Dendritic cell treated with granulocyte-macrophage colony-stimulating factor and Interleukin-4, amounts not matched to agents 40 ng/mL and 50 ng/mL, for 4 days (primary cell): ENCODE results near the gene RUVBL2.
"Not testable (repeated sequence)": the region's sequence is repeated elsewhere in the genome, so short reads cannot be mapped to it uniquely, and the experiment has no call there.

Source experiments
- H3K27ac Mint-ChIP-seq: one replicate; pipeline ENCODE4 v1.8.0; 2022; ENCODE audit warnings: mild to moderate bottlenecking, mixed read lengths
- H3K27me3 Mint-ChIP-seq: one replicate; pipeline ENCODE4 v1.8.0; 2022; ENCODE audit warnings: mild to moderate bottlenecking, mixed read lengths
- H3K36me3 Mint-ChIP-seq: one replicate; pipeline ENCODE4 v1.8.0; 2022; ENCODE audit warnings: low read depth, mixed read lengths
- H3K4me1 Mint-ChIP-seq: one replicate; pipeline ENCODE4 v1.8.0; 2022; ENCODE audit warnings: low read depth, mixed read lengths
- H3K4me3 Mint-ChIP-seq: one replicate; pipeline ENCODE4 v1.8.0; 2022; ENCODE audit warnings: mild to moderate bottlenecking, moderate library complexity, mixed read lengths
- H3K9me3 Mint-ChIP-seq: one replicate; pipeline ENCODE4 v1.8.0; 2022; ENCODE audit warnings: mixed read lengths
- intact Hi-C: fragments of 100-400 bp; cut with micrococcal nuclease; formaldehyde crosslinking; loops from one replicate; pipeline ENCODE4 v1.15.0; 2022

The RUVBL2 gene

GRCh38 chr19:49009828-49010227, 16.1 kb downstream of the RUVBL2 start:
- intact Hi-C loops = no loop called here
- peaks cover 99% of the 10 kb centered on the region for H3K36me3 Mint-ChIP-seq

GRCh38 chr19:49010453-49010852, 16.8 kb downstream of the RUVBL2 start:
- Mint-ChIP-seq H3K9me3 (no peaks in the 10 kb centered on the region), H3K4me1 (no peaks in the 10 kb centered on the region), H3K27ac (no peak overlapping the region), H3K4me3 (no peak overlapping the region), H3K36me3 (peaks cover 99% of the 10 kb centered on the region), H3K27me3 (no peaks in the 10 kb centered on the region)
- intact Hi-C loops = no loop called here

More at GRCh38 chr19:49009828-49010227, 16.1 kb downstream of the RUVBL2 start:
- Mint-ChIP-seq H3K27ac (no peak overlapping the region), H3K4me1 (no peaks in the 10 kb centered on the region), H3K4me3 (no peak overlapping the region), H3K27me3 (no peaks in the 10 kb centered on the region), H3K9me3 (no peaks in the 10 kb centered on the region)

GRCh38 chr19:49011194-49011593, 17.5 kb downstream of the RUVBL2 start:
- H3K9me3 Mint-ChIP-seq = no peaks in the 10 kb centered on the region
- intact Hi-C loops = no loop called here
- H3K27me3 Mint-ChIP-seq = no peaks in the 10 kb centered on the region
- peaks cover 99% of the 10 kb centered on the region for H3K36me3 Mint-ChIP-seq
- no peak overlapping the region for H3K4me3 Mint-ChIP-seq
- no peak overlapping the region for H3K27ac Mint-ChIP-seq
- H3K4me1 Mint-ChIP-seq = no peaks in the 10 kb centered on the region

- peaks cover 10% of the 10 kb centered on the region for H3K4me1 Mint-ChIP-seq
- H3K36me3 Mint-ChIP-seq = peaks cover 77% of the 10 kb centered on the region
- peaks cover 23% of the 10 kb centered on the region for H3K27me3 Mint-ChIP-seq
- H3K27ac Mint-ChIP-seq = no peak overlapping the region
- no peaks in the 10 kb centered on the region for H3K9me3 Mint-ChIP-seq
- no peak overlapping the region for H3K4me3 Mint-ChIP-seq
- intact Hi-C loops = no loop called here
Measured at GRCh38 chr19:49014123-49014869, 20.6 kb downstream of the RUVBL2 start.

- Mint-ChIP-seq H3K36me3 (peaks cover 71% of the 10 kb centered on the region), H3K27ac (no peak overlapping the region), H3K9me3 (no peaks in the 10 kb centered on the region), H3K27me3 (peaks cover 29% of the 10 kb centered on the region), H3K4me3 (no peak overlapping the region), H3K4me1 (peaks cover 15% of the 10 kb centered on the region)
- intact Hi-C loops = no loop called here
Measured at GRCh38 chr19:49014870-49015255, 21.2 kb downstream of the RUVBL2 start.

- H3K27ac Mint-ChIP-seq = no peak overlapping the region
- H3K4me3 Mint-ChIP-seq = no peak overlapping the region
- intact Hi-C loops = no loop called here
- H3K9me3 Mint-ChIP-seq = no peaks in the 10 kb centered on the region
- peaks cover 19% of the 10 kb centered on the region for H3K4me1 Mint-ChIP-seq
- H3K27me3 Mint-ChIP-seq = peaks cover 43% of the 10 kb centered on the region
- H3K36me3 Mint-ChIP-seq = peaks cover 57% of the 10 kb centered on the region
Measured at GRCh38 chr19:49016067-49016839, 22.6 kb downstream of the RUVBL2 start.

GRCh38 chr19:49017041-49017665, 23.5 kb downstream of the RUVBL2 start, which contains the start of gene LHB:
Gene LHB (minus strand): TSS chr19:49017091. CDS start chr19:49017081, 10 bp downstream.
- Mint-ChIP-seq H3K9me3 (no peaks in the 10 kb centered on the region), H3K27me3 (peaks cover 48% of the 10 kb centered on the region), H3K27ac (no peak within 1 kb of the TSS), H3K4me3 (peak within 1 kb of the TSS; percentile 81), H3K4me1 (peaks cover 19% of the 10 kb centered on the region), H3K36me3 (peaks cover 48% of the 10 kb centered on the region)
- intact Hi-C loops = no loop called here

- Mint-ChIP-seq H3K4me3 (peak overlapping the region; percentile 81), H3K4me1 (peaks cover 19% of the 10 kb centered on the region), H3K9me3 (no peaks in the 10 kb centered on the region), H3K36me3 (peaks cover 42% of the 10 kb centered on the region), H3K27ac (no peak overlapping the region), H3K27me3 (peaks cover 48% of the 10 kb centered on the region)
- intact Hi-C loops = no loop called here
Measured at GRCh38 chr19:49017666-49018351, 24.1 kb downstream of the RUVBL2 start.

GRCh38 chr19:49018388-49019241, 24.9 kb downstream of the RUVBL2 start:
- intact Hi-C loops = not testable (repeated sequence)
- H3K27ac Mint-ChIP-seq = peak overlapping the region; percentile 35

GRCh38 chr19:49019242-49019932, 25.7 kb downstream of the RUVBL2 start:
- Mint-ChIP-seq H3K27me3 (peaks cover 48% of the 10 kb centered on the region), H3K27ac (peak overlapping the region; percentile 35), H3K36me3 (peaks cover 26% of the 10 kb centered on the region), H3K4me3 (peak overlapping the region; percentile 81), H3K9me3 (no peaks in the 10 kb centered on the region), H3K4me1 (peaks cover 19% of the 10 kb centered on the region)
- intact Hi-C loops = no loop called here

More at GRCh38 chr19:49018388-49019241, 24.9 kb downstream of the RUVBL2 start:
- Mint-ChIP-seq H3K36me3 (peaks cover 33% of the 10 kb centered on the region), H3K4me3 (peak overlapping the region; percentile 81), H3K4me1 (peaks cover 19% of the 10 kb centered on the region), H3K27me3 (peaks cover 48% of the 10 kb centered on the region)
- not testable (repeated sequence) for H3K9me3 Mint-ChIP-seq

- Mint-ChIP-seq H3K27ac (no peak overlapping the region), H3K27me3 (peaks cover 48% of the 10 kb centered on the region), H3K4me3 (no peak overlapping the region), H3K9me3 (no peaks in the 10 kb centered on the region), H3K36me3 (peaks cover 16% of the 10 kb centered on the region), H3K4me1 (peaks cover 19% of the 10 kb centered on the region)
- intact Hi-C loops = no loop called here
Measured at GRCh38 chr19:49020342-49020741, 26.7 kb downstream of the RUVBL2 start.

- H3K27ac Mint-ChIP-seq = no peak overlapping the region
- peaks cover 19% of the 10 kb centered on the region for H3K4me1 Mint-ChIP-seq
- H3K4me3 Mint-ChIP-seq = no peak overlapping the region
Measured at GRCh38 chr19:49020931-49021895, 27.5 kb downstream of the RUVBL2 start.

More at GRCh38 chr19:49020931-49021895, 27.5 kb downstream of the RUVBL2 start:
- Mint-ChIP-seq H3K9me3 (no peaks in the 10 kb centered on the region), H3K36me3 (peaks cover 7% of the 10 kb centered on the region), H3K27me3 (peaks cover 48% of the 10 kb centered on the region)
- intact Hi-C loops = no loop called here
